Breast epithelium (tissue), 4 donors: Measurements from ENCODE around the gene POLR3F. TPM values are rescaled to one million over a fixed set of nuclear protein-coding genes. Genes with fewer than 3 reads are reported as not detected.
A peak's percentile ranks its signal among the peaks of the same experiment; 100 is the strongest.

ENCODE experiments used
- DNase-seq, 2 donors: peaks; one replicate each; pipeline ENCODE4 v3.0.0-alpha.2; 2019; ENCODE audit warnings: low spot score in 2 of 2
- H3K27ac ChIP-seq, 2 donors: fragments of 200-600 bp; sonication (generic) in 1 of 2; one replicate each; pipeline ENCODE4 v1.5.1; 2016 to 2019; ENCODE audit warnings: mild to moderate bottlenecking in 1 of 2
- H3K27me3 ChIP-seq, 2 donors: fragments of 200-600 bp; sonication (generic) in 1 of 2; one replicate each; pipeline versions ENCODE4 v1.5.1 to v1.6.0; 2017 to 2019; ENCODE audit warnings: control low read depth in 1 of 2, mild to moderate bottlenecking in 1 of 2
- H3K36me3 ChIP-seq: fragments of 200-600 bp; one replicate; pipeline ENCODE4 v1.5.1; 2019
- H3K4me1 ChIP-seq, 2 donors: fragments of 200-600 bp; sonication (generic); one replicate each; pipeline ENCODE4 v1.5.1; 2016 to 2019; ENCODE audit warnings: control low read depth in 1 of 2
- H3K4me3 ChIP-seq, 3 donors: fragments of 200-600 bp; sonication (generic); 1 replicate in 2 of 3; 2 replicates in 1 of 3; pipeline ENCODE4 v1.5.1; 2016 to 2019; ENCODE audit warnings: mild to moderate bottlenecking in 3 of 3, moderate library complexity in 2 of 3
- H3K9me3 ChIP-seq, 2 donors: fragments of 200-600 bp; sonication (generic) in 1 of 2; one replicate each; pipeline ENCODE4 v1.5.1; 2016 to 2019; ENCODE audit warnings: control low read depth in 1 of 2
- POLR2A ChIP-seq: fragments of 450-650 bp; IDR thresholded peaks from one replicate; pipeline ENCODE4 v1.6.1; 2016; ENCODE audit warnings: antibody characterized with exemption, mild to moderate bottlenecking, moderate library complexity
- POLR2AphosphoS5 ChIP-seq, 3 donors: sonication (generic); formaldehyde crosslinking; IDR thresholded peaks; one replicate each; pipeline ENCODE4 v1.6.1; 2017; ENCODE audit warnings: antibody characterized with exemption in 3 of 3
- intact Hi-C: fragments of 100-400 bp; cut with DNase I; formaldehyde crosslinking; loops from one replicate; pipeline ENCODE4 v1.15.1; 2023; ENCODE audit warnings: low total_unique reads
- total RNA-seq, 3 donors: library from RNA; depleted of rRNA; stranded (reverse); fragments of >200 nt; gene quantifications; one replicate each; pipeline ENCODE4 v1.1.0, GENCODE V29; 2016
- TF ChIP-seq, protein P1 (sequence below), 3 donors: fragments of 450-650 bp; IDR thresholded peaks; one replicate each; pipeline ENCODE4 v1.5.1; 2016 to 2017; ENCODE audit warnings: antibody characterized with exemption in 3 of 3, mild to moderate bottlenecking in 3 of 3, moderate library complexity in 3 of 3

The POLR3F gene
- 10 to 100 TPM in 2 of 3 donors, 1 to 10 TPM in 1; 6.9 to 17.6 (median 10.1) TPM for total RNA-seq

GRCh38 chr20:18466894-18467730 lies at the start of gene POLR3F, which contains the start of gene DZANK1:
Gene POLR3F (plus strand): TSS chr20:18467390. CDS start chr20:18467507, 117 bp downstream.
Gene DZANK1 (minus strand): TSS chr20:18467030. CDS start chr20:18465358, 1,672 bp downstream.
- intact Hi-C loops, result no loop called here
- Histone ChIP-seq H3K9me3 (no peaks in the 10 kb centered on the region), H3K27me3 (no peaks in the 10 kb centered on the region), H3K27ac (peak within 1 kb of the TSS; percentile 88 to 89), H3K4me1 (peaks cover 0 to 4% of the 10 kb centered on the region in 2 donors), H3K4me3 (peak within 1 kb of the TSS; percentile 83 to 93 (median 89)), H3K36me3 (no peaks in the 10 kb centered on the region)
- TF ChIP-seq, protein P1, sequence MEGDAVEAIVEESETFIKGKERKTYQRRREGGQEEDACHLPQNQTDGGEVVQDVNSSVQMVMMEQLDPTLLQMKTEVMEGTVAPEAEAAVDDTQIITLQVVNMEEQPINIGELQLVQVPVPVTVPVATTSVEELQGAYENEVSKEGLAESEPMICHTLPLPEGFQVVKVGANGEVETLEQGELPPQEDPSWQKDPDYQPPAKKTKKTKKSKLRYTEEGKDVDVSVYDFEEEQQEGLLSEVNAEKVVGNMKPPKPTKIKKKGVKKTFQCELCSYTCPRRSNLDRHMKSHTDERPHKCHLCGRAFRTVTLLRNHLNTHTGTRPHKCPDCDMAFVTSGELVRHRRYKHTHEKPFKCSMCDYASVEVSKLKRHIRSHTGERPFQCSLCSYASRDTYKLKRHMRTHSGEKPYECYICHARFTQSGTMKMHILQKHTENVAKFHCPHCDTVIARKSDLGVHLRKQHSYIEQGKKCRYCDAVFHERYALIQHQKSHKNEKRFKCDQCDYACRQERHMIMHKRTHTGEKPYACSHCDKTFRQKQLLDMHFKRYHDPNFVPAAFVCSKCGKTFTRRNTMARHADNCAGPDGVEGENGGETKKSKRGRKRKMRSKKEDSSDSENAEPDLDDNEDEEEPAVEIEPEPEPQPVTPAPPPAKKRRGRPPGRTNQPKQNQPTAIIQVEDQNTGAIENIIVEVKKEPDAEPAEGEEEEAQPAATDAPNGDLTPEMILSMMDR (IDR thresholded peaks at IDR 0.05), result peak in 1 of 3 donors; percentile 14
- TF ChIP-seq POLR2AphosphoS5 (IDR thresholded peaks at IDR 0.05) (peak; percentile 80 to 96 (median 87)), POLR2A (no peak)
- peak; percentile 93 to 94 for DNase-seq

DNA sequence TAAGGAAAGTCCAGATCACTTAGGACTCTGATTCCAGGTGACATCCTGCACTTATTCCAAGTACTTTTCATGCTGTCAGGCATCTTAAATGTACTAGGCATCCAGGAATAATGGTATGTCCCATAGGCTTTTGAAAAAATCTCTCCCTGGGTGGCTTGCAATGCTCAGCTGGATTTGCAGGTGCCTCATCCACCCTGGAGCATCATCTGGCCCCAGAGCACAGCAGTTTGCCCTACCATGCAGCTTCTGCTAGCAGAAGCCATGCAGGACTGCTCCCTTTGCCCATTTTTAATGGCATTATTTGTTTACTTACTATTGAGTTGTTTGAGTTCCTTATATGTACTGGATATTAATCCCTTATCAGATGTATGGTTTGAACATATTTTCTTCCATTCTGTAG lies 45.6 kb upstream of the POLR3F start:
- intact Hi-C loops, result no loop called here
- H3K36me3 ChIP-seq, result no peaks in the 10 kb centered on the region
- no peak for DNase-seq
- H3K4me1 ChIP-seq, result no peaks in the 10 kb centered on the region
- H3K27ac ChIP-seq, result no peak overlapping the region
- H3K27me3 ChIP-seq, result no peaks in the 10 kb centered on the region
- TF ChIP-seq POLR2AphosphoS5 (IDR thresholded peaks at IDR 0.05) (no peak), POLR2A (no peak)
- TF ChIP-seq, protein P1 (IDR thresholded peaks at IDR 0.05), result no peak
- H3K4me3 ChIP-seq, result no peak overlapping the region
- H3K9me3 ChIP-seq, result no peaks in the 10 kb centered on the region

DNA sequence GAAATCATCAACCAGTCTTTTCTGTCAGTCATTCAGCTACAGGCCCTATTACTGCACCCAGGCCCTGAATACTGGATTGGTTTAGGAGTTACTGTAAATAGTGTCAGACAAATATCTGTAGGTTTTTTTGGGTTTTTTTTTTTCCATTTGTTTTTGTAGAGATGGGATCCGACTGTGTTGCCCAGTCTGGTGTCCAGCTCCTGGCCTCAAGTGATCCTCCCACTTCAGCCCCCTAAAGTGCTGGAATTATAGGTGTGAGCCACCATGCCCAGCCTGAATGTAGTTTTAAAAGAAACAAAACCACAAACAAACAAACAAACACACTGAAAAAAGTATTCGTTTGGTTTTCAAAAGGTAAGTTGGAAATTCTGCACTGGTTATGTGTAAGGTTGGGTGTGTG lies 40.0 kb upstream of the POLR3F start:
- no peaks in the 10 kb centered on the region for H3K36me3 ChIP-seq
- no peaks in the 10 kb centered on the region for H3K9me3 ChIP-seq
- H3K27ac ChIP-seq, result no peak overlapping the region
- H3K27me3 ChIP-seq, result no peaks in the 10 kb centered on the region
- TF ChIP-seq, protein P1 (IDR thresholded peaks at IDR 0.05), result no peak
- no peak for TF ChIP-seq POLR2AphosphoS5 (IDR thresholded peaks at IDR 0.05)
- TF ChIP-seq POLR2A, result no peak
- intact Hi-C loops, result no loop called here
- H3K4me3 ChIP-seq, result no peak overlapping the region
- no peaks in the 10 kb centered on the region for H3K4me1 ChIP-seq
- DNase-seq, result no peak

GRCh38 chr20:18428490-18429173 lies 38.6 kb upstream of the POLR3F start:
- Histone ChIP-seq H3K27ac (peak overlapping the region in 1 of 2 donors; percentile 0), H3K27me3 (no peaks in the 10 kb centered on the region), H3K36me3 (no peaks in the 10 kb centered on the region), H3K4me1 (no peaks in the 10 kb centered on the region), H3K4me3 (no peak overlapping the region), H3K9me3 (no peaks in the 10 kb centered on the region)
- intact Hi-C loops, result no loop called here
- DNase-seq, result no peak
- TF ChIP-seq POLR2AphosphoS5 (IDR thresholded peaks at IDR 0.05), result no peak
- TF ChIP-seq POLR2A, result no peak
- TF ChIP-seq, protein P1 (IDR thresholded peaks at IDR 0.05), result no peak
